HG02642 (cell line): ENCODE data around the gene OCRL.
"Not testable (repeated sequence)": the region's sequence is repeated elsewhere in the genome, so short reads cannot be mapped to it uniquely, and the experiment has no call there.

Source experiments
- ATAC-seq: cut with Tn5 transposase; IDR thresholded peaks from one replicate; pipeline ENCODE4 v1.9.1; 2021; ENCODE audit warnings: mild to moderate bottlenecking; ENCODE audit not compliant: unreplicated experiment, poor library complexity

OCRL gene

DNA sequence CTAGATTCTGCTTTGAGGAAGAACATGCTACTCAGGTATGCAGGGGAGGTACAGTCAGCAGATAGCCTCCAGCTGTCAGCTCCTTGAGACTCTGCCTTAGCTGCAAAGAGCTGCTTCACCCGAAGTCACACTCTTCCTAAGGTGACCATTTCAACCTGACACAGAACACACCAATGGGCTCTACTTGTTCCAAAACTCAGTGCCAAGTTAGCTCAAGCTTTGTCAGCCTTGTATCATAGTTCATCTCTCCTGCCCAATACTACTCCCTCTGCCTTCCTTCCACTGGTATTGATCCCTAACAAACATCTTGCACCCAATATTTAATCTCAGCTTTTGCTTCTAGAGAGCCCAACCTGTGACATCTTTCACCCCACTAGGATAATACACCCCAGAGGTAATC lies 8.9 kb upstream of the OCRL start:
- no peak for ATAC-seq

DNA sequence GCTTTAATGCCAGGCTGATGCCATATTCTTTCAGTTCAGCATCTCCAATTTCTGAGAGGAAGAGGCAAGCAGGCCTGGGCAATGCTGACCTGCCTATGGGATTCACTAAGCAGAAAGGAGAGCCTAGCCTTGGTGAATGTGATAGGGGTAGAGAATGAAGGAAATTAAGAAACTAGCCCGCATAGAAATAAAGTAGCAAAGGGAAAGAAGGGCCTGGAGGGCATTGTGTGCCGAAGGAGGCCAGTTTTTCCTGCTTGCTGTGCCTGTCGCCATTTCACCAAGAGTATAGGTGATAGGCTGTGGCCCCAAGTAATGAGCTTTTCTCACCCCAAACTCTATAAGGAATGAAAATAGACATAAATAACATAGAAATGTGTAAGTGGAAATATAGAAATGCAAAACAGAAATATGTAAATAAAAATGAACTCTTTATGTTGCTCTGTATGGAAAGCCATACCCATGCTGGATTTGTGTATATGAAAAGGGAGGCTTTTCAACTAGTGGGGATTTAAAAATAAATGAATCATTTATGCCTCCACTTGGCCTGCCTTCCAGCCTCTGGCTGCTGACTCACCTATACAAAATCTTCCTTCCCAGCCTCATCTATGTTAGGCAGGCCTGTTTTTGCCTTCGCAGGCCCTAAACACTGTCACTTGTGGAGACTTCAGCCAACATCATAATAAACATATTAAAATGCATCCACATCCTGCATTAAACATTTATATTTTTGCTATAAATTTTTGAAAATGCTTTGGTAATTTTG lies 5.1 kb upstream of the OCRL start:
- no peak for ATAC-seq

DNA sequence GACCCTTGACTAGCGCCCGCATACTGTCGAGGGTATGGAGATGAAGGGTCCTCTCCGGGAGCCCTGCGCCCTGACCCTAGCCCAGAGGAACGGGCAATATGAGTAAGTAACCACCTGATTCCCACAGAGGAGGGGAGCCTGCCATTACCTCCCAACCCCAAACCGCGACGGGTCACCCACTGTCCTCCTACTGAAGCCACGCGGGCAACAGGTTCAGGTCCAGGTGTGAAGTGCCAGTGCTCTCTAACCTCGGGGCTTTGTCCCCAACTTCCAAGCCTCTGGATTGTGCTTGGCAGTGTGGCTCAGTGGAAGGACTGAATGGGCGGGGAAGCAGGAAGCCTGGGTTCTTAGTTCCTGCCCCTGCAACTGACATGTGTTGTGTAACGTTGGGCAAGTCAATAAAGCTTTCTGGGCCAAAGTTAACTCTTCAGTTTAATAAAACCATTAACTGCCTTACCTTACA lies 694 bp downstream of the OCRL start:
- peak; percentile 40 for ATAC-seq

DNA sequence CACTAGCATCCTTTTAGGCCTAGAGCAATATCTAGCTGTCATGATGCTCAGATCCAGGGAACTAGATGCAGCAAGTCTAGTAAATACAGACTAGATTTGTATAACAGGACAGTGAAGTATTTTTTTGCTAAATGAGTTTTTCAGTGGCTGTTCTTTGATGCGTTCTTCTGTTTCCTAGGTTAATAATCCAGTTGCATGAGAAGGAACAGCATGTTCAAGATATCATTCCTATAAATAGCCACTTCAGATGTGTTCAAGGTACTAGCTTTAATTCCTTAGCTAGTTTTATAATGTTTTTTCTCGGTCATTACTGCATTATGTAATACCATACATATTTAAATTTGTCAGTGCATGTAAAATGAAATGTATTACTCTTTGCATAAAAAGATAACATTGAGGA lies 4.7 kb downstream of the OCRL start:
- no peak for ATAC-seq

DNA sequence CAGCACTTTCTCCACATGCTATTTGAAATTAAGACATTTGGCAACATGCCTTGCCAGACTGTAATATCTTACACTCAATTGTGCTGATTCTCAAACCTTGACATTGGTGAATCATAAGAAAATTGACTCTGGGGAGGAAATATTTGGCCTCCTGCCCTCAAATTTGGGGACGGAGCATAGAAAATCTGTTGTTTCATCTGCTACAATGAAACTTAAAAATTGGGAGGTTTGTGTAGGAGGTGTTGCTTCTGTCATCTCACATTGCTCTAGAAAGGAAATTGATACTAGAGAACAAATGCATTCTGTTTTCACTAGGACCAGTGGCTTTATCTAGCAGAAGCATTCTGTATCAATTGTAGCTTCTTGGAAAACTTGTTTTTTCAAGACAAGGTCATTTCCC lies 5.3 kb downstream of the OCRL start:
- ATAC-seq: no peak

DNA sequence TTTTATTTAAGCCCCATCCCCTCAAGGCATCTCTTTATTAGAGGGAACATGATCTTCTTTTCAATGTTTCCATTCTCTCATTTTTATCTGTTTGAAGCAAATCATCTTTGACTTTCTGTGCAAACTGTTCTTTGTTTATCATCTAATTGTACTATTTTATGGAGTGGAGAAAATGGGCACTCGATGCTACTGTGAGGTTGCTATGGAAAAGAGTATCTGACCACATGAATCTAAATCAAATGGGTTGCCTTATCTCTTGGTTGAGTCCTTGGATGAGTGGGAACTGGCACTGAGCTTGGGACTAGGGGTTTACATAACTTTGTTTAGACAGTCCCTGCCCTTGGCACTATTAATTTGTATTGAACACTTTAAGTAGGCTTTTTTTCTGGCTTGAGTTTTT lies 9.1 kb downstream of the OCRL start:
- no peak for ATAC-seq

DNA sequence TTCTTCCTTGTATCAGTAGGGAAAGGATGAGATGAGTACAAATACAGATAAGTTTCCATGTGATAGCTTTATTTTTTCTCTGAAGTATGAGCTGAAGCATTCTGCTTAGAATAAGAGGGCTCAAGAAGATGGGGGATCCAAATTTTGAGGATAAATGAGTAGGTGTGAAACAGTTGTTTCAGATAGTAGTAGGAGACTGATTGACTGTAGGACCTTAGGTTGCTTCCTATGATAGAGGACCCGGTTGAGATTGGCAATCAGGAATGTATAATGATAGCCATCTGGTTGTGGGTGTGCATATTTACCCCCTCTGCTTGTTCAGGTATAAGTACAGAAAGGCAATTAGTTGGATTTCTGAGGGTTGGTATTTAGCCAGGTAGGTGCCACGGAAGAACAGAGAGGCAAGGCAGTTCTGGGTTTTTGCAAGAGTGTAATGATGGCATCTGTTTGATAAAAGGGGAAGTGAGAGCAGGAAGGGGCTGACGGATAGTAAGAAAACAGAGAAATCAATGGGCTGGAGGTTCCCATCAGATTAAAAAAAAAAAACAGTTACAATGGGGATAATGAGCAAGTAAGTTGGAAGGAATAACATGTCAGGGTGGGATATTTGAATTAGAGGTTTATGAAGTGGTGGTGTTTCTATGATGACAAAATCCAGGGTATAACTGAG lies 13.7 kb downstream of the OCRL start:
- peak; percentile 99 for ATAC-seq

DNA sequence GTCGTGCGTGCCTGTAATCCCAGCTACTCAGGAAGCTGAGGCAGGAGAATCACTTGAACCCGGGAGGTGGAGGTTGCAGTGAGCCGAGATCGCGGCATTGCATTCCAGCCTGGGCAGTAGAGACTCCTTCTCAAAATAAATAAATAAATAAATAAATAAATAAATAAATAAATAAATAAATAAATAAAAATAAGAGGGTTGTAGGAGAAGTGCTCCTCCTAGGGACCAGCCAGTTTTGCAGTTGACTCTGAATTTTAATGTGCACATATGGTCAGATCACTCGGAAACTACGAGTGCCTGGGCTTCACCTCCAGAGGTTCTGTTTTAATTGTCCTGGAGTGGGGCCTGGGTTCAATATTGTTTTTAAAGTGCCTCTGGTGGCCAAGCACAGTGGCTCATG lies 14.8 kb downstream of the OCRL start:
- ATAC-seq: not testable (repeated sequence)

DNA sequence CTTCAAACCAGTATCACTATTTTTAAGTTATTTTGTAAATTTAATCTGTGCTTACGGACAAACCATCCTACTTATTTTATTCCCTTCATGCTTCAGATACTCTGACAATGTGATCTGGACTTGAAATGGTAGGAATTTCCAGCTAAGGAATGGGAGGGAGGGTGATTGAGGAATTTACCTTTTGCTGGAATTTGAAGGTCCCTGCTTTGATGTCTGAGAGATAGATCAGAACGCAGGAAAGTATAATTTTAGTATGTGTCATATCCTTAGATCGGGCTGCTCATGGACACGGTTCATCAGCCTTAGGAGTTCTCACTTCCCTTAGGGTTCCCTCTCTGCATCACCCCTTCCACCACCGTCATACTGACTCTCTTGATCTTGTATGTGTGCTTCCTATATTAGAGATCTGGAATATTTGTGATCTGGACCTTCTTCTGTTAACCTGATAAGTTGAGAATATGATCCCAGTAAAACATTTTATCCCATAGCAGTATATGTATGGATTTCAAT lies 16.8 kb downstream of the OCRL start:
- no peak for ATAC-seq

DNA sequence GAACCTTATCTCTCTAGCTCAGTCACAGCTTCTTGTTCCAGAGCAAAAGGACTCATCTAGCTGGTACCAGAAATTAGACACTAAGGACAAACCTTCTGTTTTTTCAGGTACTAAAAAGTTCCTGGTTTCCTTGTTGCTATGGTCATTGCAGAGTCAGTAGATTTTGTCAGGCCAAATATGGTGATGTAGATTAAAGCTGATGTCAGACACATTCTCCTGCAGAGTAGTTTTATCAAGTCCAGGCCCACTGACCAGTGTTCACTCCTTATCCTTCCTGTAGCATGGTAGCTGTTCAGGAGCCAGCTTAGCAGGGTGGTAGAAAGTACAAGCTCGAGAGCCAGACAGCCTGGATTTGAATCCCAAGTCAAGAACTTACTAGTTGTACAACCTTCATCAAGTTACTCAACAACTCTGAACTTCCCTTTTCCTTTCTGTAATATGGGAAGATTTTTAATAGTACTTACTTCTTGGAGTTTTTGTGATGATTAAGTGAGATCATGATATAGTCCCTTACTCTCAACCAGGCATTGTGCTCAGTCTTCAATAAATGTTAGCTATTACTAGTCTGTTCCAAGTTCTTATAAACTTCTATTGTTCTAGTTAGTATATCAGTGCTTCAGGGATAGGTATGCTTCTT lies 17.9 kb downstream of the OCRL start:
- no peak for ATAC-seq

DNA sequence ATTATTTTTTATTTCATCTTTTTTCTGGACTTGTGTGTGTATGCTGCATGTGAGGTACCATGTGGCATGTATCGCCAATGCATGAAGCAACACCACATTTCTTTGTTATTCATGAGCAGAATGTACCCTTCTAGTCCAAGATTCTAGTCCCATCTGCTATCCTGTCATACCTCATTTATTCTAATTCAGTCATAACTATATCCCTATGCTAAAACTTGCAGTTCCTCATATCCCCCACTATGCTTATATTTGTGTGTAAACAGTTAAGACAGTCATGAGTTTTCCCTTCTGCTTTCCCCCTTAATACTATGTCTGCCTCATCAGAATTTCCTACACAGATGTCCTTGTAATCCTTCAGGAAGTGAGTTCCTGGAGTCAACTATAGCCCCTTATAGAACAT lies 19.7 kb downstream of the OCRL start:
- no peak for ATAC-seq

DNA sequence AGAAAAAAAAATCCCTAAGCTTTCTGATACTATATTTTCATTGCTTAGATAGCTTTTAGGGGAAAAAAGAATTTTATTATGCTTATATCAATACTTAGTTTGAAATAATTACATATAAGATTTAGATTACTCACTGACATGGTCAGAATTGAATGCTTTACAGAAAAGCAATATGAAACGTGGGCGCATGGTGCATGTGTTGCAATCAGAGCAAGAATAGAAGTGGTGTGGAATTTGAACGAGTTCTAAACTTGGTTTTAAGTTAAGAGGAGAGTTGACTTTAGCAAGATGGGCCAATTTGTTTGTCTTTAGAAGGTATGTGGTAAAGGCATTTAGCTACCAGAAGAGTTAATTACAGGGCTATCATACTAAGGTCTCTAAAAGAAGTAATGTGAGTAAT lies 21.4 kb downstream of the OCRL start:
- ATAC-seq: no peak

DNA sequence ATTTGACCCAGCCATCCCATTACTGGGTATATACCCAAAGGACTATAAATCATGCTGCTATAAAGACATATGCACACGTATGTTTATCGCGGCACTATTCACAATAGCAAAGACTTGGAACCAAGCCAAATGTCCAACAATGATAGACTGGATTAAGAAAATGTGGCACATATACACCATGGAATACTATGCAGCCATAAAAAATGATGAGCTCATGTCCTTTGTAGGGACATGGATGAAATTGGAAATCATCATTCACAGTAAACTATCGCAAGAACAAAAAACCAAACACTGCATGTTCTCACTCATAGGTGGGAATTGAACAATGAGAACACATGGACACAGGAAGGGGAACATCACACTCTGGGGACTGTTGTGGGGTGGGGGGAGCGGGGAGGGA lies 24.3 kb downstream of the OCRL start:
- ATAC-seq: not testable (repeated sequence)

DNA sequence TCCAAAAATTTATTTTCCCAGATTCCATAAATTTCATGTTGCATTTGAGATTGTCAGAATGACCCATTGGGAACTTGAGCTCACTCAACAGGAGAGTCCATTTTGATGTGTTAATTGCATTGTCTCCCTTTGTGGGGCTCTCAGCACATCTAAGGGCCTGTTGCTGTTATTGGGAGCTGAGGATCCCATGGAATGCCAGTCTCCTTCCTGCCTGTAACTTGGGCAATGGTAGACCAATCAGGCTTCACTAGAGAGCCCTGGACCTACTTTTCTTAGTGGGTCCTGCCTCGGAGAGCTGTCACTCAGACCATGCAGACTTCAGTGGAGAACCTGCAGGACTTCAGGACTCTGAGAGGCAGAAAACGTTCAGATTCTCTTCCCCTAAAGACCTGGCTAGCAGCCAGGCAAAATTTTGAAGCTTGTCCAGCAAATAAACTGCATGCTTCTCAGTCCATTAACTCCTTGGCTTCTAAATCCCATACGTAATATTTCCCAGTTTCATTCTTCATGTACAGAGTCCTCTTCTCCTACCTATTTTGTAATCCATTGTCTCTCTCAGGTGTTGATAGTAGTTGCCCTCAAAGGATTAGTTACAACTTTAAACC lies 25.1 kb downstream of the OCRL start:
- no peak for ATAC-seq

DNA sequence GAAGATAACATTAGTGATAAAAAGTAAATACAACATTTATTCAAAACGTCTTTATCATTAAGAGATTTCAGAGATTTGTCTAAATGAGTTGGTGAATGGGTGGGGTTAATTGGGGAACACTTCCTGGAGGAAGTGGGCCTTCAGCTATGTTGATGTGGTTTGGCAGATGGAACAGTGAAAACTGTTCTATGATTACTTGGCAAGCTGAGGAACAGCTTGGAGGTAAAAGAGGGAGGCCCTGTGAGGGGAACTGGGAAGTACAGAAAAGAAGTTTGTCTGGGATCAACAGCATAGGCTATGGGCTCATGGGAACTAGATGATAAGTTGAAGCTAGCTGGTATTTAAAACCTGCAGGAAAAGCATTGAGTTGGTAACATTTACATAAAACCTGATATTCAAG lies 26.0 kb downstream of the OCRL start:
- no peak for ATAC-seq

DNA sequence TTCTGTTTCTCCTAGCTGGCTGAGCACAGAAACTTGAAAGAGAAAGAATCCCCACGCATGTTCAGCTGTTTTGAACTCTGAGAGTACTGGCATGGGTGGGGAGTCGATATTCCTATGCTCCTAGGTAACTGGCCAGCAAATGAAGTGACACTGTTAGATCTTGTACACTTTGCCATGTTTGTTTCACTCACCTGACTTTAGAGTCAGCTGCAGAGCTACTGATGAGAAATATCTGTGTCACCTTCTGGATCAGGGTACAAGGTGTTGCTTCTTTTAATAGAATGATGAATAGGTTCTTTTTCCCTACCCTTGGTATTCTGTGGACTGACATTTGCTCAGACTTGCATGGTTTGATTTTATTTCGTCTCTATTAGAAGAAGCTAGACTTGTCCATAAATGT lies 28.3 kb downstream of the OCRL start:
- no peak for ATAC-seq

DNA sequence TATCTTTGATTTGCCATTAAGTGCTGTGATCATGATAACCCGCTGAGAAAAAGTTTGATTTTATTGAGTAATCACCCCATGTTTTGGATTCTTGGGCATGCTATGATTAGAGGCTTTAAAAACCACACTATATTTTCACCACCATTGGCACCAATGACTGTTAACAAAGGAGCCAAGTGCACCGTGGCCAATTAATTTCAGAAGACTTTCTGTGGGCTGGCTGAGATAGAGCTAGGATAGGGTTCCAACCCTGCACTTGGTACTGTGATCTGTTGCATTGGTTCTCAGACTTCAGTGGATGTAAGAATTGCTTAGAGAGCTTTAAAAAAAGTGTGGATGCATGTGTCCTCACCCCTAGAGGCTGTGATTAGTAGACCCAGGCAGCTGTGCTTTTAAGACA lies 32.4 kb downstream of the OCRL start:
- no peak for ATAC-seq

DNA sequence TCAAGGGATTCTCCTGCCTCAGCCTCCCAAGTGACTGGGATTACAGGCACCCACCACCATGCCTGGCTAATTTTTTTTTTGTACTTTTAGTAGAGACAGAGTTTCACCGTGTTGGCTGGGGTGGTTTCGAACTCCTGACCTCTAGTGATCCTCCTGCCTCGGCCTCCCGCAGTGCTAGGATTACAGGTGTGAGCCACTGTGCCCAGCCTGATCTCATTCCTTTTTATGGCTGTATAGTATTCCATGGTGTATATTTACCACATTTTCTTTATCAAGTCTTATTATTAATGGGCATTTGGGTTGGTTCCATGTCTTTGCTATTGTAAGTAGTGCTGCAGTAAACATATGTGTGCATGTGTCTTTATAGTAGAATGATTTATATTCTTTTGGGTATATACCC lies 33.6 kb downstream of the OCRL start:
- not testable (repeated sequence) for ATAC-seq

DNA sequence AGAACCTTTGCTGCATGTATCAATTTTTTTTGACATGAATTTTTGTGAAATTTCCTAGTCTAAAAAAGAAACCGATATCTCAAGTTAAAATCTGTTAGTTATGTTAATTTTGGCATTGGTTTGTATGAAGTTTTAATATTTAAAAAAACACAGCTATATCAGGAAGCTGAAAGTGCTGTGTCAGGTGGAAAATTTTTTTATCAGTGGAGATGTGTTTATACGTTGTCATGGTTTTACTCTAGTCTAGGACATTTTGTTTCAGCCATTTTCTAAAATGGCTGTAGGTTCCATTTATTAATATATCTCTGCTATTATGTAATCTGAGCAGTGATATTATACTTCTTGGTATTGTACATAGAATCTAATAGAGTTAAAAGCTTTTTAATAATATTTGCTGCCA lies 34.2 kb downstream of the OCRL start:
- ATAC-seq: no peak

DNA sequence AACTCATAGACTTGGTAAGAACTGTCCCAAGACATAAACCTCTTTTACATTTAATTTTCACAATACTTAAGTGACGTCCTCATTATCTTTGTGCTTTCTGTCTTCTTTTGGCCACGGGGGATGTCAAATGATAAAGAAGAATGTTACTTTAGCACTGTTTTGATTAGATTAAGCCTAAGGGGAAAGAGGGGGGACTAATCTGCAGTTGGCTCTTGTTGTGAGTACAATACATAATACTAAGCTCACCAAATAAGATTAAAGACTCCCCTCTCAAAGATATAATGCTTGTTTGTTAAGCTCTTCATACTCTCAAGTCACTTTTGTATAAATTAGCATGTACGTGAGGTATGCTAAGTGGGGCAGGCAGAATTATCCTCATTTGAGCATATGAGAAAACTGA lies 36.5 kb downstream of the OCRL start:
- no peak for ATAC-seq

DNA sequence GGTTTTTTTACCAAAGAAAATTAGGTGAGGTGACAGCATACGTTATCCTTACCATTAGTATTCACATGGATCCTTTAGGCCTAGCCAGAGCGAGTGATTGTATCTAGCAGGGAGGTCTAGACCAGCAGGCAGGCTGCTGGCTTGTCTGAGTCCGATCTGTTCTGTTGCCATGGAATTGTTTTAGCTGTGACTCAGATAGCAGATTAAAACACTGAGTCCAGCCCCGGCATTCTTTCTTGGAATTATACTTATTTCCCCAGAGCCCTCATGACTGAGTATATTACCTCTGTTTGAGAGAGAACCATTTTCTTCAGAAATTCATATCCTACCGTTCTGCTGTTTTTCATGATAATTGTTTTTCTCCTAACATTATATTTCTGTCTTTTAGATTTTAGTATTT lies 37.4 kb downstream of the OCRL start:
- no peak for ATAC-seq
